NCI-H1048 (cell line): ENCODE data around the gene FBXL13.
"Not testable (repeated sequence)": the region's sequence is repeated elsewhere in the genome, so short reads cannot be mapped to it uniquely, and the experiment has no call there.

Experiments used
- DNase-seq: peaks from one replicate; lab custom pipeline; 2025; lab: John Stamatoyannopoulos, UW

Gene FBXL13

DNA sequence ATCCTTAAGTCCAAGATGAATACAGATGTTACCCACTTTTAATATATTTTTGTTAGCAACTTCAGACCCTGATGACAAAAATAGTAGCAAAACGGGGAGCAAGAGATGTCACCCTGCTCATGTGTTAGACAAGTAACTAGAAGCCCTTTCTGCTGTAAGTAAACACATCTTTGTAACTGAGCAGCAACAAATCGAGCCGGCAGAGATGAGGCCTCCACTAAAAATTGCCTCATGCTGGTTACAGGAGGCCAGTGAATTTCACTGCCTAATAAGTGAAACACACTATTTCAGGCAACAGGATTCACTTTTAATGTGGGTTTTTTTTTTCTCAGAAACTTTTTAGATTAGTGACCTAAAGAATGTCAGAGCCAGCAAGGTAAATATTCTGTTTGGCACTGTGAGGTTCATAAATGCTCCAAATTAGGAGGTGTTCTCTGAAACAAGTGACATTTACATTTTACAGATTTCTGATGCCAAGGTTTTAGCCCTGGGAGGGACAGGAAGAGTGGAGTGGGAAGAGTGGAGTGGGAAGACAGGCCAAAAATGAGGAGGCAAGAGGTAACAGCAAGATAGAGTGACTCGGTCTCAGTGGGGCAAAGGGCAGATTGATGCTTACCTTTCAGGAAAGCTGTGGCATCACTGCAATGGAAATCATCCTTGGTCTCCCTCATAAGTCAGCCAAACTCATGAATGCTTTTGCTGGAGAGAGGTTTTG is 215.4 kb downstream of the FBXL13 start:
- no peak for DNase-seq

DNA sequence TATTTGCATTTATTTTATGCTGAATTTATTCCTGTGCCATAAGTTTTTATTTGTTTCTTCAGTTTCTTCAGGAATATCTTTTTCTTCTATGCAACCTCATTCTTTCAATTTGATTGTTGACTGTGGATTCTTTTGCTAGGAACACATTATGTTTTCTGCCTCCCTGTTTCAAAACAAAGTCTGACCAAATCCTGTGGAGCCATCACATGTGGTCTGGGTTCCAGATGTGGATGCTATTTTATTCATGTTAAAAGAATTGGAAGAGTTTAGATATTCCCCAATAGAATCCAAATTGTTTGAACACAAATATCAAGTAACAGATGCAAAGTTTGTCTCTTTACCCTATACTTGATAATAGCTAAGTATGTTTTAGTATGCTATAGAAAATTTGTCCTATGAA is 218.6 kb downstream of the FBXL13 start:
- no peak for DNase-seq

DNA sequence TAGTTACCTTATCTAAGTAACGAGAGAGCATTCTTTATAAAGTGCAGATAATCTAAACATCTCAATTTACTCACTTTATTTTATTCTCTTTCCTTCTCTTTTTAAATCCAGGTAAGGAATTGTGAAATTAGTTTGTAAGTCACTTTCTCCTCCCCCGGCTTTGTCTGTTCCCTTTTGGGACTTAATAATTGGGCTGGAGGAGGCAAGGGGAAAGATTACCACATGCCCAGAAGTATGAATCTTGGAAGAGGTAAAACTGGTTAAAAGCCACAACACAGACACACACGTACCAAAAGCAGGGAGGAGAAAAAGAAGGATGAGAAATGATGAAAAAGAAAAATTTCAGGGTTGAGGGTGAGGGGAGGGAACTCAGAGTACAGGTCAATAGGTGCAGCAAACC is 225.1 kb downstream of the FBXL13 start:
- no peak for DNase-seq

DNA sequence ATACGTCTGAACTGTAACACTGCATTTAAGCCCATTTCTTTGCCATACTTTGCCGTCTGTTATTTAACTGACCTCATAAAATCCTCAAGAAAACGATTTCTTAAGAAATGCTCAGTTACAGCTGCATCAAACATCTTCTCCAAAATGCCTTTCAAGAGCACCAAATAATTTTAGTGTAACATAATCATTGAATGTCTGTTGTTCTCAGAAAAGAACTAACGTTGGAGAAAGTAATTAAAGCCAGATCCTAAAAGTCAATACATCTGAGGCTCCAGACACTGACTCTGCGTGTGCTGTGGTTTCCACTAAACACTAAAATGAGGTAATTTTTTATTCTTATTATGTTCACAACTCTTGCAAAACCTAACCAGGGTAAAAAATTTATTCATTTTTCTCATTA is 225.5 kb downstream of the FBXL13 start:
- DNase-seq = no peak

DNA sequence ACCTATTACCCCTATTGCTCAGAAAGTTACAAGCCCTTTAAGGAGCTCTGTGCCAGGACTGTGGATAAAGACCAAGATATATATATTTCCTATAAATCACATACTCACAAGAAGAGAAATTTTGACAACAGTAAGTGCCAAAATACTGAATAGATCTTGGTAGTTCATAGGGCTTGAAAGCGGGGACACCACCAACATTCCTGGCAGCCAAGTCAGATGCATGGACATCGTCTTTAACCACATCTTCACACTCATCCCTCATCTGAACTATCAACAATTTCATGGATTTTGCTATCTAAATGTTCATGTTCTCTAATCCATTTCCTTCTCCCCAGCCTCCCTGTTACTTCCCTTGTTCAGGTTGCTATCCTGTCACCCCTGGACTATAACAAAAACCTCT is 229.2 kb downstream of the FBXL13 start:
- DNase-seq = no peak

DNA sequence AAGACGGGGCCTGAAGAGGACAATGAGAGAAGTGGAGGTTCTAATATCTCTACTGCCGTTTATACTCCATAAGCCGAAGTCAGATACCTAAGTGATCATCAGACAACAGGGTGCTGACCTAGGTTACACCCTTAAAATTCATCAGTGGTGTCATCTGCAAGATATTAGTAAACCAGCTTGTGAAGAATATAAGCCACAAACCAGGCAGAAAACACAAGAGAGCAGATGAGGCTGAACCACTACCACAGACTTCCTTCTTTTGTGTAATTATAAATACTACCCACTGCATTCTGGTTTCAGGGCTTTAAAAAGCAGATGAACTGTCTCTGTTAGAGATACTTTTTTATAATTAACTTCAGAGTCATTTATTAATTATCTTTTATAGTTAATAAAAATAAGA is 230.7 kb downstream of the FBXL13 start:
- no peak for DNase-seq

DNA sequence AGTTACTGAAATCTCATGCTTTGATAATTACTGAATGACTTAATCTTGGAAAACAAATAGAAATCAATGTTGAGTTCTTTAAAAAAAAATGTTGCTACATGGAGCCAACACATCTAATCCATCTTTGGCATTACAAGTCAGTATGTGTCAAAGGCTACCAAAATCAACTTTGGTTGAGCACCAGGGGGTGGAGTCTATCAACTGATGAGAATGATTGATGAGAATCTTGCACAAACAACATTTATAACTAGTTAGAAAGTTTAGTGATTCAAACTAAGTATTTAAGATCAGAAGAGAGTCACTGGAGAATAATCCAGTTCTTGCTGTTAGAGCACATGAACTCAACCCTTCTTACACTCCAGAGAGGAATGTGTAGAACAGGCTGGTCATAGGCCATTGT is 232.3 kb downstream of the FBXL13 start:
- DNase-seq = no peak

DNA sequence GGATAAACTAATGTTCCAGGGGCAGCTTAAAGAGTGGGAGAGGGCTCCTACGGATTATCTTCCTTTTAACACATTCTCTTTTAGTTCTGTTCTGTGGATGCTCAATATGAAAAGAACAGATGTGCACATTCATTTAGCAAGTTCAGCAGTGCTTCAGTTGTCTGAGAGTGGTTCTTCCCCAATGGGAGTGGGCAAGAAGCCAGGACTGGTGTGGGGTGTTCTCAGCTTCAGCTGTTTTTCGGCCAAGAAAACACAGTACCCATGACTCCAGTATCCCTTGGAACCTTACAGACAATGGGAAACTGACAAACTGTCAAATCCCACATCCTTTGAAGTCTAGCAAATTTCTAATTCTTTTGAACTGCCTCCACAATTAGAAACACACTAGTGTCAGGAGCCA is 233.3 kb downstream of the FBXL13 start:
- DNase-seq = no peak

DNA sequence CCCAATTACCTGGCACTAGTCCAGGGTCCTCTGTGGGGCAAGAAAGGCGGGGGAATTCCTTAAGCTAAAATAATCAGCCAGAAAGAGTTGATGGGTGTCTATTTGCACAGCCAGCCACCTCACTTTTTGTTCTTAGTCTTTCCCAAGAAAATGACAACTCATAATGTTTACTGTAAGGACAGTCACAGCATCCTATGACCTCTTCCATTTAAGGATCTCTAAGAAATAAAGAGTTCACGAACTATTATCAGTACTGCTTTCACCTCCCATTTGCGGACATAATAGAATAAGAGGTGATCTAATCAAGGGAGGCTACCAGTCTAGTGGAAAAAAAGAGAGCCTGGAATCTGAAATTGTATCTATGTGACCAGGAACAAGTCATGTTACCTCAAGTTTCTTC is 234.2 kb downstream of the FBXL13 start:
- no peak for DNase-seq

DNA sequence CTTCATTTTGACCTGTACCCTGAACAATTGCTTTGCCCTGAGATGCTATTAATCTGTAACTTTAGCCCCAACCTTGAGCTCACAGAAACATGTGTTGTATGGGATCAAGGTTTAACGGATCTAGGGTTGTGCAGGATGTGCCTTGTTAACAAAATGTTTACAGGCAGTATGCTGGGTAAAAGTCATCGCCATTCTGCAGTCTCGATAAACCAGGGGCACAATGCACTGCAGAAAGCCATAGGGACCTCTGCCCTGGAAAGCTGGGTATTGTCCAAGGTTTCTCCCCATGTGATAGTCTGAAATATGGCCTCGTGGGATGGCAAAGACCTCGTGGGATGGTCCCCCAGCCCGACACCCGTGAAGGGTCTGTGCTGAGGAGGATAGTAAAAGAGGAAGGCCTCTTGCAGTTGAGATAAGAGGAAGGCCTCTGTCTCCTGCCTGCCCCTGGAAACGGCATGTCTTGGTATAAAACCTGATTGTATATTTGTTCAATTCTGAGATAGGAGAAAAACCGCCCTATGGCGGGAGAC is 236.0 kb downstream of the FBXL13 start:
- not testable (repeated sequence) for DNase-seq

DNA sequence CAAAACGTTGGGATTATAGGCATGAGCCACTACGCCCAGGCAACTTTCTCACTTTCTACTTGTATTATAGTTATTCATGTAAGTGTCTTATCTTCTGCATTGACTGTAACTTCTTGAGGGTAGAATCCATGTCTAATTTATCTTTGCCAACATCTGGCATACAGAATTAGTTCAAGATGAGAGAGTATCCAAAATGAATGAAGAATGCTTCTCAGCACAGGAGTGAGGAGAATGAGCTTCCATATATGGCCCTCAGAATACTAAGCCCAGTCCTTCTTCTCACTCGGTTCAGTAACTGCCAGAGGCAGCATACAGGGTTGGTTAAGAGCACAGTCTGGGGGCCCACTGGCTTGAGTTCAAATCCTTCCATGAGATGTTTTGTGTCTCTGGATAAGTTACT is 236.8 kb downstream of the FBXL13 start:
- DNase-seq = no peak

DNA sequence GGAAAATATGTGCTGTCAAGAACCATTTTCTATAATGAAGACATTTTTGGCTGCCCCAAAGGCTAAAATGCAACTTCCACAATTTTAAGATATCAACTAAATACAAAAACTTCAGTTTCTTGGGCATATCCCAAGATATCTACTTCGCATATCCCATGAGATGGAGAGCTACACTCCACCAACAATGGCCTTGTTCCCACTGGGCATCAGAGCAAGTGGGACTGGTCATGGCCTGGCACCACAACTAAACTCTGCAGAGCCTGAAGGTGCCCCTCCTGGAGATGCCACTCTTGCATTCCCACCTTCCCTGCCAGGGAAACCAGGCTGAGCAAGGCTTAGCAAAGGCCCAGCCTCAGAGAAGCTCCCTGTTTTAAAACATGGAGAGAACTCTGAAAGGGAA is 237.6 kb downstream of the FBXL13 start:
- DNase-seq = no peak

DNA sequence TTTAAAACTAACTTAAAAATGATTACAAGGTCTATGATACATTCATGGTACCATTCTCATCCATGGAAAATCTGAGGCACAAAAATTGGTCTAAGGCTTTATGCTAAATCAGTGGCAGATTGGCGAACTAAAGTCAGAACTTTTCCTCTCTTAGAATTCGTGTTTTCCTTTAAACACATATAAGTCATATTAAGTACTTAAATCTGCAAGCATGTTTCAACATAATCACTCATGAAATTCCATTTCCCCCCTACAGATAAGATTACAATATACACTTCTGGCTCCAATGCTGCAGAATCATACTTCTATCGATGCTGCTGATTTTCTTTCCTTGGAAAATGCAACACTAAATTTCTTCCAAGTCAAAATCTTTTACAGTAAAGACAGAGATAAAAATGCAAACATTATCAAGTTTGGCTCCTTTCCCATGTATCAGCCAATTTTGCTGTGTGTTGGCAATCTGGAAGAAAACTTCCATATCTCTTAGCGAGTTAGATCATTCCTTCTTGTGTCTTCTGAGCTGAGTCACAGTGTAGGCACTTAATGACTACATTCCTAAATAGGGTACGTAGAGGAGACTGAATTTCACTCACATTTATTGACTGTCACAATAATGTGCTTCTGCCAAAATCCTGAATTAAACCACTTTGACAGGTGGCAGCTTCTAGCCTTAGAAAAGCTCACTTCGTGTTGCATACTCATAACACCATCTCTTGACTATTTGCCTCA is 238.2 kb downstream of the FBXL13 start:
- DNase-seq = no peak

DNA sequence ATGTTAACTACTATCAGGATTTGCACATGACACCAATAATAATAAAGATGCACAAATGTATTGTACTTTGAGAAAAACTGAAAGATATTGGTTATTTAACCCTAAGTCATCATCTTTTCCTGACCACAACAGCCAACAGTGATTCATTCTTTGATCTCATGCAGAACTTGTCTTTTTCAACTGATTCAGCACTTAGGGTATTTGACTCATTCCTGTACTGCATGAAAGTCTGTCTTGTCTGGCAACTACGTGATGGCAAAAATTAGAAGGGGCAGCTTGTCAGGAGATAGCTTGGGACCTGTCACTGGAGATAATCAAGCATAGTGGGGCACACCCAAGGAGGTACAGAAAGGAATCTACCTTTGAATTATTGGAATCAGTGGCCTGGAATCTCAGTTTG is 239.6 kb downstream of the FBXL13 start:
- DNase-seq = no peak

DNA sequence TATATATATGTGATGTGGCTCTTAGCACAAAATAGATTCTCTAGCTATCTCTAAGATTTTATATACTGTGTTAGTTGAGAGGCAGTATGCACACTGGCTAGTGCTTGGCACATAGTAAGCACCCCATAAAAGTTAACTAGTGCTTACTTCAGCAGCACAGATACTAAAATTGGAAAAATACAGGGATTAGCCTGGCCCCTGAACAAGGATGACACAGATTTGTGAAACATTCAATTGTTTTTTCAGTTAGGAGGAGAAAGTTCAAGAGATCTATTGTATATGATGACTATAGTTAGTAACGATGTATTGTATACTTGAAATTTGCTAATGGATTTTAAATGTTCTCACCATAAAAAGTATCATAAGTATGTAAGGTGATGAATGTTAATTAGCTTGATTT is 240.1 kb downstream of the FBXL13 start:
- DNase-seq = no peak

DNA sequence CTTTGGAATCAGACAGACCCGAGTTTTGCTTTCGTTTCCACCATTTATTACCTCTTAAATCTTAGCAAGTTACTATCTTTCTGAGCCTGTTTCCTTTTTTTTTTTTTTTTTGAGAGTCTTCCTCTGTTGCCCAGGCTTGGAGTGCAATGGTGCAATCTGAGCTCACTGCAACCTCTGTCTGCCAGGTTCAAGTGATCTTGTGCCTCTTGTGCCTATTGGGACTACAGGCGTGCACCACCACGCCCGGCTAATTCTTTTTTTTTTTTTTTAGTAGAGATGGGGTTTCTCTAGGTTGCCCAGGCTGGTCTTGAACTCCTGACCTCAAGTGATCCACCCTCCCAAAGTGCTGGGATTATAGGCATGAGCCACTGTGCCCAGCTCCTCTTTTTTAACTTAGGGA is 241.3 kb downstream of the FBXL13 start:
- no peak for DNase-seq

DNA sequence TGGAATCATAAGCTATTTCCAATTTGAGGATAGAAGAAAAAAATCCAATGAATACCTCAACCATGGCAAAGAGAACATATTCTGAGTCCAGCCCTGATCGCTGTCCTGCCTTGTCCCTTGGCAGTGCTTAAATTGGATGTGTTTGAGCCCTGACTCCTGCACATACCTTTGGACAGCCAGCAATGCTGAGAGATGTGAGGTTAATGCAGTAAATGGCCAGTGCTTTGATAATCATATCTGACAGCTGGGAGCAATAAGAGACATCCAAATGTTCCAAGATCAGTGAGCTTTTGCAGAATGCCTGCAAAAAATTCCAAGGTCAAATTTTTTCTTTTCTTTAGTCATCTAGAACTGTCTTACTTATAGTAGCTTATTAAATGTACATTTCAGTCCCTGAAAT is 241.9 kb downstream of the FBXL13 start:
- DNase-seq = no peak

DNA sequence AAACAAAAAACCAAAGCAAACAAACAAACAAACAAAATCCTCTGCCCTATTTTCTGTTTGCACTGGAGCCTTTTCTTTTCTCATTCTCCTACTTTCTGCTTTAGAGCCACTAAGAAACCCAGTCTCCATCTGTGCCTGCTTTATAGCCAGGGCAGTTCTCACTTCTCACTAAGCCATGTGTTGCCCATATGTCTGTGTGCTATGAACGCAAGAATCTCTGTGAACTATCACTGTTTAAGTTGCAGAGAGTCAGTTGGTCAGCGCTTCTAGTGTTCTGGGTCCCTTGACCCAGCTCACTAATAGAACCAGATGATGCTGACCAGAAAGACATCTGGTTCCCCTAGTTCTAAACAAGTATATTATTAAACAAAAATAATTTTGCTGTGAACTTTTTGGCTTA is 244.4 kb downstream of the FBXL13 start:
- DNase-seq = no peak

DNA sequence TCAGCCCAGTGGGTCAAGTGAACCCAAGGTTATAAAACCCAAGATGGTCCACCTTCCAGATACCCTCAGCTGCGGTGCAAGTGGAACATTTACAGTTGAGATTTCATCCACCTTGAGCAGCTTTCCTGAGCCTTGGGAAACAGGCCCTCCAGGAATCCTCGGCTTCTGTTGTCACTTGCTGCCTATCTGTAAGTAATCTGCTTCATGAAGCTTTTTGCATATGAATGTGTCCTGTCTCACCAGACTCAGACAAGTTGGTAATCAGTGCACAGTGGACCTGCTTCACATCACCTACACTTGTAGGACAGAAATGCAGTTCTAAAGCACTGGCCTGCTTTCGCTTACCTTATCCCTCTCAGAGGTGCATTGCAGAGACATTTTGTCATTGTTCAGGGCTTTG is 245.5 kb downstream of the FBXL13 start:
- DNase-seq = no peak

DNA sequence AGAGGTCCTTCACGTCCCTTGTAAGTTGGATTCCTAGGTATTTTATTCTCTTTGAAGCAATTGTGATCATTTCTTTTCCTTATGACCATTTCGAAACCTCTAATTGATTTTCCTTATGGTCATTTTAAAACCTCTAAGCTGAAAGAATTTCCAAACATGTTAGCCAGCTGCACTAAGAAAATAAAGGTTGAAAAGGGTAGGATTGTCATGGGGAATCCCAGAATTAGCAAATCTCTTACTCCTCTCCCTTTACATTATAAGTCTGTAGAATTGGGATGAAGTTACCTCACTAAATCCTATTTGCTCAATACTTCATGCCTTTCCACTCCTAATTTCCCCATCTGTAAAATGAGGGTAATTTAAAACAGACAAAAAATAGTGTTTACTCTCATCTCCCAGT is 246.3 kb downstream of the FBXL13 start:
- DNase-seq = no peak

DNA sequence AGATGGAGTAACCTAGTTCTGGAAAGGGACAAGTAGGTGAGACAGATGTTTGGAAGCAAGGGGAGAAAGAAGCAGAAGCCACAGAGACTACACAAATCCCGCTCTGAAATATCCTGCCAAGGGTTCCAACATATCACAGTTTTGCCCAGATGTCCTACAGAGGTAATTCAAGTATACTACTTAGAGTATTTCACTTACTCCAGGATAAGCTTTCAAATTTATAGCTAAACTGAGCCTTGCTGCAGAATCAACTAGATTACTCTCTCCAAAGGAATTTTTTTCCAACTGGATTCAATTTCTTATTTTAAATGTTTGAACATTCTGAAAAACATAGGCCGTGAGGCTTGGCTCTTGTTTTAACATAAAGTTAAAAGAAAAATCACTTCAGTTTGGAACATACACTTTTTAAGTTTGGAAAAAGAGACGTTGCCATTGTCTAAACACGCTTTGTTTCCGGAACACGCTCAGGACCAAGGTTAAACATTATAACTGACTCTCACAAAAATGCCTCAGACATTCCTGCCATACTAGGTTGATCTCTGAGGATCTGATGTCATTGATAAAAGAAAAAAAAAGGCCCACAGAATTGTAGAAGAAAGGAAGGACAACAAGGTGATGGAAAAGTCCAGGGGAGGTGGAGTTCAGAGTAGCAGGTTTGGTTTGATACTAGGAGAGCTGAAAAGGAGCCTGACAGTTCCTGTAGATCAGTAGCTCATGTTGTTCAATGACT is 251.0 kb downstream of the FBXL13 start:
- no peak for DNase-seq

DNA sequence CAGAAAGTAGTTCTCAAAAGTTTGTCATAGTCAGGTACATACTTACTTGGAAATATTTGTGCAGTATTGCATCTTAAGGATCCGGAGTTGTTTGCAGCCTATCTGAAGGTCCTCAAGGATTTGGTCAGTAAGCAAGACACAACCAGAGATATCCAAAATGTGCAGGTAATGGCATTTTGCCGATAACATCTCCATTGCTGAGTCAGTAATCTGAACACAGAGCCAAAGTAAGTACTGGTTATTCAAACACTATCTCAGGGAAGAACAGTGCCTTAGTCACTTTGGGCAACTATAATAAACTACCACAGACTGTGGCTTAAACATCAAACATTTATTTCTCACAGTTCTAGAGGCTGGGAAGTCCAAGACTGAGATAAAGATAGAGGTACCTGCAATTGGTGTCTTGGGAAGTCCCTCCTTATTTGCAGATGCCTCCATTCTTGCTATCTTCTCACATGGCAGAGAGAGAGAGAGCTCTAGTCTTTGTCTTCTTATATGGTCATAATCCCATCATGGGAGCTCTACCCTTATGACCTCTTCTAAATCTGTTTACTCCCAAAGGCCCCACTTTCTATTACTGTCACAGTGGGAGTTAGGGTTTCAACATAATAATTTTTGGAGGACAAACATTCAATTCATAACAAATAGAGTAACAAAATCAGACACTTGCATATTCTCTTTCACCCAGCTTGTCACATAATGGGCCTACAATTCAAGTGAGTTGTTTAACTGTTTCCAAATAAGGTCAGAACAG is 252.4 kb downstream of the FBXL13 start:
- no peak for DNase-seq
